ENCODE results near the gene TESPA1.
"Not testable (repeated sequence)": the region's sequence is repeated elsewhere in the genome, so short reads cannot be mapped to it uniquely, and the experiment has no call there.

TESPA1 gene

DNA sequence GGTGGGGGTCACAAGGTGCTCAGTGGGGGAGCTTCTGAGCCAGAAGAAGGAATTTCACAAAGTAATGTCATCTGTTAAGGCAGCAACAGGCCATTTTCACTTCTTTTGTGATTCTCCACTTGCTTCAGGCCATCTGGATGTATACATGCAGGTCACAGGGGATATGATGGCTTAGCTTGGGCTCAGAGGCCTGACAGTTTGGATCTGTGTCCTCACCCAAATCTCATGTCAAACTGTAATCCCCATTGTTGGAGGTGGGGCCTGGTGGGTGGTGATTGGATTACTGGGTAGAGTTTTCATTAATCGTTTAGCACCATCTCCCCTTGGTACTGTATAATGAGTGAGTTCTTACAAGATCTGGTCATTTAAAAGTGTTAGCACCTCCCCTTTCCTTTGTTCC lies 36.4 kb downstream of the TESPA1 start:
- DNase-seq (ENCODE audit: low spot score), result no peak

DNA sequence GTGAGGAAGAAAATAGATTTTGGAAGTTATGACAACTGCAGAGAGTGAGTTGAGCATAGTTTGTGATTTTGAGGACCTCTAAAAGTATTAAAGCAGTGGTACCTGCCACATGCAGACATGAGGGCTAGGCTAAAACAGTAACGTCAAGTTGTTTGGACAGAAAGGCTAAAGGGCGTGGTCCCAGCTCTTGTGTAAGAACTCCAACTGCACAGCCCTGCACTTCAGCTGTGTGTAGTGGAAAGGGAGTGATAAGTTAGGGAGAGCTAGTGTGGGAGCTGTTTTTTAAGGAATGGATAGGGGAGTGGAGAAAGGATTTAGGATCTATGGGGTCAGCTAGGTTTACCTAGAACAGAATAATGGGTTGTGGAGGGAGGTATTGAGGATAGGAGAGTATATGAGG lies 39.5 kb downstream of the TESPA1 start:
- no peak for DNase-seq (ENCODE audit: low spot score)

DNA sequence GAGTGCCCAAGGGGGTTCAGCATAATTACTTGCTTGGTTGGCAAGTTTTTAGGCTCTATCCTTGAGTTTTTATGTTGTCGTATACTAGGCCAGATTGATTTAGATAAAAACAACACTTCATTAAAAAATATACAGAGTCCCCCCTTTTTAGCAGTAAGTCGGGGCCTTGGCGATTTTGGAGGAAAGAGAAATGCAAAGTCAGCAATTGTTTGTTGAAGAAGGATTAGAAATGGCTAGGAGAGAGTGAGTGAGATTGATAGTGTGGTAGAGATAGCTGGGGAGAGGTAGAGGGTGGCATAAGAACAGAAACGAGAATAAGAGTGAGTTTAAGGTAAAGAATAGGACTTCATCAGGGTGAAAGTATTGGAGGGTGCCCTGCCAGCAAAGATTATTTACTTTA lies 41.3 kb downstream of the TESPA1 start:
- not testable (repeated sequence) for DNase-seq (ENCODE audit: low spot score)

DNA sequence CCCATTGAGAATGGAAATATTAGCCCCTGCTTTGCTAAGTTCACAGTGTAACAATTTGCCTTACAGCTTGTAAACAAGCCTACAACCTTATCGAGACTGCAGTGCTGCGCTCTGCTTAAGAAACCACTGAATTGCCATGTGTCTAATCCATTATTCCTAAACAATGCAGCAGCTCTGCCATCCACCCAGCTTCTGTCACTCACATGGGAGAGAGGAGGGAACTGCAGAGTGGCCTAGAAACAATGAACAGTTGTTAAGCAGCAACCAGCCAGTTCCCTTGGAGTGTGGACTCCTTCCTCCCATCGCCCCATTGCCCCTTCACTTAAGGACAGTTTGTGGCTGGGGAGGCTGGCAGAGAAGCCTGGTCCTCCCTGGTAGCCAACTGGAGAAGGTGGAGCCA lies 42.9 kb downstream of the TESPA1 start:
- peak; percentile 63 for DNase-seq (ENCODE audit: low spot score)

DNA sequence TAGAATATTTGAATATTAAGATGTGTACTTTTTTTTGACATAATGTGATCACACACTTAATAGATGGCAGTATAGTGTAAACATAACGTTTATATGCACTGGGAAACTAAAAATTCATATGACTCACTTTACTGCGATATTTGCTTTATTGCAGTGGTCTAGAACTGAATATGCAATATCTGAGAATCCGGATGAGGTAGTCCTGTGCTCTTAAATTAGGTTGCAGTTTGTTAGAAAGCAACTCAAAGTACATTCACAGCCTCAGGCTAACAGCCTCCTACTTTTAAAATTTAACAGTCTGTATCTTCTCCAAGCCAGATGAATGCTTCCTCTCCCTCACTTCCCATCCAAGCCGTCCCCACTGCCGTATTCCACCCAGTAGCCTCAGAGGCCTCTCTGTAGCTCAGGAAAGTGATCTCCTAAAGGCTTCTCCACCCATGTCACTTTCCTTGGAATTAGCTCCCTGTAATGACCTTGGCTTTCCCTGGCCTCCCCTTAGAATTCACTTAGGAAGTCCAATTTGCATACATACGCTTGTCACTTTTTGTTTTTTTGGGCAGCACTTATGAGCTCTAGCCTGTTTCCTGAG lies 43.7 kb downstream of the TESPA1 start:
- no peak for DNase-seq (ENCODE audit: low spot score)

DNA sequence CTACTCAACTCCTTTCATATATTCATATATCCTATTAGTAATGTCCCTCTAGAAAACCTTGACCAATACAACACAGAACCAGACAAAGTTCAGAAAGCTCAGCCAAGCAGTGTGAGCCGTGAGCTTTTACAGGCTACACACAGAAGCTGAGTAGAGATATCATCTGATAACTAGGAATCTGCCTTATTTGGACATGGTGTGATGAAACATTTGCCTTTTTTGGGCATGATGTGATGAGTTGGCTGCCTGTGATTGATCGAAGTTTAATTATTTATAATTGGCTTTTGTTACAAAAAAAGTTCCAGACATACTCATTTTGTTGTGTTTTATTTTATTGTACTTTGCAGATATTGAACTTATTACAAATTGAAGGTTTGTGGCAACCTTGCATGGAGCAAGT lies 46.6 kb downstream of the TESPA1 start:
- no peak for DNase-seq (ENCODE audit: low spot score)

DNA sequence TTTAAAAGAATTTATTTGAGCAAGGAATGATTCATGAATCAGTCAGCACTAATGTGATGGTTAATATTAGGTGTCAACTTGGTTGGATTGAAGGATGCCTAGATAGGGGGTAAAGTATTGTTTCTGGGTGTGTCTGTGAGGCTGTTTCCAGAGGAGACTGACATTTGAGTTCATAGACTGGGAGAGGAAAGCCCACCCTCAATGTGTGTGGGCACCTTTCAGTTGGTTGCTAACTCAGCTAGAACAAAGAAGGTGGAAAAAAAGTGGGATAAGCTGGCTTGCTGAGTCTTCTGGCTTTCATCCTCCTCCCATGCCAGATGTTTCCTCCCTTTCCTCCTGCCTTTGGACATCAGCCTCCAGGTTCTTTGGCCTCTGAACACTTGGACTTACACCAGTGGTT lies 47.2 kb downstream of the TESPA1 start:
- DNase-seq (ENCODE audit: low spot score), result no peak

DNA sequence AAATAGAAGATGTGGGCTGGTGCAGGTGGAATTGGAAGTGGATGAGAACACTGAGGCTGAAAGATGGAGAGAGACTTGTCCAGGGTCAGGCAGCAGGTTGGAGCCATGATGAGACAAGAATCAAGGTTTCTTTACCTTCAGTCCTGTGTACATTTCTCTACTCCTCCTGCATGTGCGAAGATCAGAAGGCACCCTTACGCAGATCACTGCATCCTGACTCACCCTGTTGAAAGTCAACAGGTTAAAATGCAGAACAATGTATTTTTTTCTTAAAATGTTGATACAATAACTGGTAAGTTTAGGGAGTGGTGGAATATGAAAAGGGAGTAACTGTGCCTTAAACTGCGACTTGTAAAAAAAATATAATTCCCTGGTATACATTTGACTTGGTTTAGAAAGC lies 47.8 kb downstream of the TESPA1 start:
- no peak for DNase-seq (ENCODE audit: low spot score)

DNA sequence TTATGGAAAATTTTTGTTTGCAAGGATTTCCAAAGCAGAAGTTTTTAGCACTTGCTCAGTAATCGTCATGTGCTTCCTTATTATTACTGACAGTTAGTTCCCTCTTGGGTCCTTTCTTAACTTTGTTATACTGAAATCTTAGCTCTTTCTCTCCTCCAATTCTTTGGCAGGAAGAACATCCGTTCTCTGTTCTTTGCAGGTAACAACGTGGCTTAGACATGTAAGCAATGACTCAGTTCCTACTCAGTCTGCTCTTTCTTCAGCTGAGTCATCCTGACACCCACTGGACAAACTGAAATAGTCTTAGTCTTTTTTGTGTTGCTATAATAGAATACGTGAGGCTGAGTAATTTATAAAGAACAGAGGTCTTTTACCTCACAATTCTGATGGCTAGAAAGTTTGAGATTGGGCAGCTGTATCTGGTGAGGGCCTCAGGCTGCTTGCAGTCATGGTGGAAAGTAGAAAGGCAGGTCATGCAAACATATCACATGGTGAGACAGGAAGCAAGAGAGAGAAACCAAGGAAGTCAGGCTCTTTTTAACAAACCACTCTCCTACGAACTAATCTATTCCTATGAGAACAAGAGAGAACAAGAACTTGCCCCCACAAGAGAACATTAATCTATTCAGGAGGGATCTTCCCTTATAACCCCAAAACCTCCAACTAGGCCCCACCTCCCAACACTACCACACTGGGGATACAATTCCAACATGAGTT lies 49.2 kb downstream of the TESPA1 start:
- DNase-seq (ENCODE audit: low spot score), result no peak

DNA sequence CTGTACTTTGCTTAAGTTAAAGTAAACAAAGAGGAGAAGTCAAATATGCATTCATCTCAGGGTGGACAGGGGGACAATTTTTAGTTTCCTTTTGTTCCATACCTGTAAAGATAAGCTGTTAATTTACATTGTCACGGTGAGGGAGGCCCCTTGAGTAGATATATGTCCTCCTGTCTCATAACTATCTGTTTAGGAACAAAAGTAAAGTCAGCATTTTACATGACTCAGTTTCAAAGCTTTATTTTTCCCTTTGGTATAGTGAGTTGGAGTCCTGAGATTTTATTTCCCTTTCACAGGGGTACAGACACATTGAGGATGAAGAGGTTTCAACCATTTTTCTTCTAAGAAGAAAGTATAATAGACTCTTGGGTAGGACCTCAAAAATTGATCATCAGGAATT lies 50.1 kb downstream of the TESPA1 start:
- DNase-seq (ENCODE audit: low spot score), result no peak

DNA sequence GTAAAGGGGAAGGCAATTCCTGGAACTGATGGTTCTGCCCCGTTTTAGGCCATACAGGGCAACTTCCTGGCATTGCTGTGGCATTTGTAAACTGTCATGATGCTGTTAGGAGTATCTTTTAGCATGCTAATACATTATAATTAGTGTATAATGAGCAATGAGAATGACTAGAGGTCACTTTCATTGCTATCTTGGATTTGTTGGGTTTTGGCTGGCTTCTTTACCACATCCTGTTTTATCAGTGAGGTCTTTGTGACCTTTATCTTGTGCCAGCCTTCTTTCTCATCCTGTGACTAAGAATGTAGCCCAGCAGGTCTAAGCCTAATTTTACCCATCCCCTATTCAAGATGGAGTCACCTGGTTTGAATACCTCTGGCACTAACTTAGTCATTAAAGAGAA lies 51.2 kb downstream of the TESPA1 start:
- no peak for DNase-seq (ENCODE audit: low spot score)

DNA sequence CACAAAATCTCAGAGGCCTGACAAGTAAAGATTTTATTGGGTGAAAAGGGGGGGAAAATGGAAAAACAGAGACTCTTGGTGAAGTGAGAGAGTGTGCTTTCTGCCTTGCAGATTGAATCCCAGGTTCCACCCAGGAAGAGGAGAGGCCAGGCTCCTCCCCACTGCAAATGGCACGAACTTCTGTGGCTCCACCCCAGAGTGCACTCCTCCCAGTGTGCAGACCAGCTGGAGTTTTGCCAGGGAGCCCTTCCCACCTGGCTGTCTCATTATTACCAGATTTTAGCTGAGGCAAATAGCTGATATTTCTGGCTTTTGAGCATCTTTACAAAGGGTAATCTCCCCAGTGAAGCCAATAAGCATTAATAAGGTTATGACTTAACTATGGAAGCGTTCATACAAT lies 51.9 kb downstream of the TESPA1 start:
- DNase-seq (ENCODE audit: low spot score), result no peak

DNA sequence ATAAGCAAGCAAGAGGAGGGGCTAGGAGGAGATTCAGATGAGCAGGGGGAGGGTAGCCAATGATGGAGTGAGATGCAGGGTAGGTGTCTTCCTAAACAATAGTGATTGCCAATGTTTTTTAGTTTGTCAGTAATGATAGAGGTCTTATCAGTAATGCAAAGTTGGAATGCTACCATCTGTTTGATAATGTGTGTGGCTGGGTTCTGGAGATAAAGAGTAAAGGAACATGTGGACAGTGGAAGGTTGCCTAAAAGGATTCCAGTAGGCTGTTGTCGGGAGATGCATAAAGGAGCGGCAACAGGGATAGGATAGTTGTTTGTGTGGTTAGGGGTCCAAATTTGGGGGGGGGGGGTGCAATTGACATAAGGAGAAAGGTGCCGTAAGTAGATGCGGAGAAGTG lies 52.5 kb downstream of the TESPA1 start:
- DNase-seq (ENCODE audit: low spot score), result no peak

DNA sequence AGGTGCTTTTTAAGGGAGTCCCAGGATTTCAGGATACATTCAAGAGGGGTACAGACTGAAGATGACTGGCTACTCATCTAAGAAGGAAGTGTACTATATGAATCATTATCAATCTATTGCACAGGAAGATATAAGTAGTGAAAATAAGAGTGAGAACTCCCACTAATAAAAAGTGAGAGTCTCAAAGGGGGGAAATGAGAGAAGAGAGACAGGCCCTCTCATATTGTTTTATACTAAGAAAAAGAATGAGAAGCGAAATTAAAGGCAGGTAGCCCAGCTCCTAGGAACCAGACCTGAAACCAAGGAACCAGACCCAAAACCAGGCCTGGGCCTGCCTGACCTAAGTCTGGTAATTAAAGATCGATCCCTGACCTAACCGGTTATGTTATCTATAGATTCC lies 54.6 kb downstream of the TESPA1 start:
- DNase-seq (ENCODE audit: low spot score), result no peak

DNA sequence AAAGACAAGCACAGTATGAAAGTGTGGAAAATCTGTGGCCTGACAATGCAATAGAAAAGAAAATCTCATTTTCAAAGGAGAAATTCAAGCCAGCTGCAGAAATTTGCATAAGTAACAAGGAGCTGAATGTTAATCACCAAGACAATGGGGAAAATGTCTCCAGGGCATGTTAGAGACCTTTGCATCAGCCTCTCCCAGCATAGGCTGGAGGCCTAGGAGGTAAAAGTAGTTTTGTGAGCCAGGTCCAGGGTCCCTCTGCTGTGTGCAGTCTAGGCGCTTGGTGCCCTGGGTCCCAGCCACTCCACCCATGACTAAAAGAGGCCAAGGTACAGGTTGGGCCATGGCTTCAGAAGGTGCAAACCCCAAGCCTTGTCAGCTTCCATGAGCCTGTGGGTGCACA lies 58.3 kb downstream of the TESPA1 start:
- DNase-seq (ENCODE audit: low spot score), result no peak

DNA sequence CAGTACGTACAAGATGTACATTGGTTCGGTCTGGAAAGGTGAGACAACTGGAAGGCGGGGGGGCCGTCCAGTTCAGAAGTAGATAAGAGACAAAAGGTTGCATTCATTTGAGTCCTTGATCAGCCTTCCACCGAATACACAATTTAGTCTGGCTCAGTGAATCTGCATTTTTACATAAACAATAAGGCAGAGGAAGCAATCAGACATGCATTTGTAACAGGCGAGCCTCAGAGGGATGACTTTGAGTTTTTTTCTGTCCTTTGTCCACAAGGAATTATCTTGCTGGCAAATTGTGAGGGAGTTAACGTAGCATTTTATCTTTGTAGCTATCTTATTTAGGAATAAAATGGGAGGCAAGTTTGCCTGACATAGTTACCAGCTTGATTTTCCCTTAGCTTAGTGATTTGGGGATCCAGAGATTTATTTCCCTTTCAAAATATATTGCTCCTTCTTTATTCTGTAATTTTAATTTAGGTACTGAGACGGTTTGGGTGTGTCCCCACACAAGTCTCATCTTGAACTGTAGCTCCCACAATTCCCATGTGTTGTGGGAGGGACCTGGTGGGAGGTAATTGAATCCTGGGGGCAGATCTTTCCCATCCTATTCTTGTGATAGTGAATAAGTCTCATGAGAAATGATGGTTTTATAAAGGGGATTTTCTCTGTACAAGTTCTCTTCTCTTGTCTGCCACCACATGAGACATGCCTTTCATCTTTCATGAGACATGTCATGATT lies 59.4 kb downstream of the TESPA1 start:
- DNase-seq (ENCODE audit: low spot score), result no peak

DNA sequence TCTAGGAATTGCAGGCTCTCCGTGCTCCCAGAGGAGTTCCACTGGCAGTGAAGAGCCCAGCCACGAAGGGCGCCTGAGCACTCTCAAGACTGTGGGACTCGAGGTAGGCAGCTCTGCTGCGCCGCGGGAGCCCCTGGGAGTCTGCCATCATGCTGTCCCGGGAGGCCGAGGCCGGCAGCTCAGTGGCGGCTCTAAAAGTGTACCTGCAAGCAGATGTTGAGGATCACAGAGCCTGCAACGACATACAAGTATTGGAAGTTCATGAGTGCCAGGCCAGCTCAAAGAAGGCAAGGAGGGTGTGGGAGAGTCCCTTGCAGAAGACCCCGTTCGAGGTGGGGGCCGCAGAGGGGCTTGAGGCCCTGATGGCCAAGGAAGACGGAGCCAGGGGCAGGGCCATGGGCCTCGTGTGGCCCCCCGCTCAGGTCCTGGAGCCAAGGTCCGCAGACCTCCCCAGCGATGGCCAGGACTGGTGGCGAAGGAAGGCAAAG lies 67.5 kb downstream of the TESPA1 start:
- no peak for DNase-seq (ENCODE audit: low spot score)
